Right ventricle myocardium inferior (tissue), 1 donor: Measurements from ENCODE around the gene TAAR8. TPM values are rescaled to one million over a fixed set of nuclear protein-coding genes. Genes with fewer than 3 reads are reported as not detected.
"Not testable (repeated sequence)": the region's sequence is repeated elsewhere in the genome, so short reads cannot be mapped to it uniquely, and the experiment has no call there.

ENCODE experiments used
- ATAC-seq: fragments of 200-7000 bp; cut with Tn5 transposase; one replicate; pipeline ENCODE4 v1.9.1; 2020; ENCODE audit warnings: mild to moderate bottlenecking, moderate library complexity
- DNase-seq: peaks from one replicate; pipeline ENCODE4 v3.0.0; 2021; ENCODE audit errors: missing footprints
- intact Hi-C: fragments of 100-400 bp; cut with DNase I; formaldehyde crosslinking; loops from one replicate; pipeline ENCODE4 v1.11.0; 2022
- total RNA-seq: library from RNA; stranded (reverse); fragmentation: NEBNext Ultra II Directional; extraction: Animal tissue kit (Norgen Biotek cat#: 25700); gene quantifications from one replicate; pipeline ENCODE4 v1.2.1, GENCODE V29; 2021
- donor health status: DM: no; HTN: yes; CAD: no; lungs with severe emphysema.

Gene TAAR8
- total RNA-seq, 1 donor from 2014 or later = not detected

- intact Hi-C loops, DNase-seq, ATAC-seq: not testable (repeated sequence)
Observed at GRCh38 chr6:132534546-132534945, 17.9 kb upstream of the TAAR8 start.

DNA sequence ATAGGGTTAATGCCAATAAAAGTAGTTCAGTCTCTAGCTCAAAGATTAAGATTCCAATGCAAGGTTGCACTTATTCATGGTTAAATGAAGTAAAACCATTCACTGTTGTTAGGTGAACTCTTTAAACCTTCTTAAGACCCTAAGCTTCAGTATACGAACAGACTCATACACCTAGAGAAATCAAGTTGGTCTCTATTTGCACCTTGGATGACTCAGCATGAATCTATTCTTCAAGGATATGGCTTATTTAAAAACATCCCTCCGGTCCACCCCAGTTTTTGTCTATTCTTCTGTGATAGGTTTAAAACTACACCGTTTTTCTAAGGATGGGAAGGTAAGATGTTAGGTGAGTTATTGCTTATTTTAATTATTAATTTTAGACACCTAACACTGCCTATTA lies 15.3 kb upstream of the TAAR8 start:
- DNase-seq (no peak), ATAC-seq (no peak)
- intact Hi-C loops = no loop called here

- ATAC-seq (no peak), DNase-seq (no peak)
- intact Hi-C loops = no loop called here
Observed at GRCh38 chr6:132537977-132538376, 14.5 kb upstream of the TAAR8 start, which contains the start of gene TAAR9. Gene TAAR9, plus strand, starts transcription at chr6:132538277. Its CDS starts 13 bp downstream, at chr6:132538290.

- ATAC-seq = no peak
- no peak for DNase-seq
- intact Hi-C loops = no loop called here
Observed at GRCh38 chr6:132544826-132545225, 7.6 kb upstream of the TAAR8 start.

- DNase-seq (no peak), ATAC-seq (no peak)
- intact Hi-C loops = no loop called here
Observed at GRCh38 chr6:132548746-132549463, 3.6 kb upstream of the TAAR8 start.

- no peak for ATAC-seq
- intact Hi-C loops = no loop called here
- DNase-seq = no peak
Observed at GRCh38 chr6:132551214-132551613, 1.3 kb upstream of the TAAR8 start.

- ATAC-seq, intact Hi-C loops, DNase-seq: not testable (repeated sequence)
Observed at GRCh38 chr6:132560087-132560486, 7.6 kb downstream of the TAAR8 start.

GRCh38 chr6:132566404-132566803 lies 13.9 kb downstream of the TAAR8 start:
- DNase-seq (no peak), ATAC-seq (no peak)
- intact Hi-C loops = no loop called here

DNA sequence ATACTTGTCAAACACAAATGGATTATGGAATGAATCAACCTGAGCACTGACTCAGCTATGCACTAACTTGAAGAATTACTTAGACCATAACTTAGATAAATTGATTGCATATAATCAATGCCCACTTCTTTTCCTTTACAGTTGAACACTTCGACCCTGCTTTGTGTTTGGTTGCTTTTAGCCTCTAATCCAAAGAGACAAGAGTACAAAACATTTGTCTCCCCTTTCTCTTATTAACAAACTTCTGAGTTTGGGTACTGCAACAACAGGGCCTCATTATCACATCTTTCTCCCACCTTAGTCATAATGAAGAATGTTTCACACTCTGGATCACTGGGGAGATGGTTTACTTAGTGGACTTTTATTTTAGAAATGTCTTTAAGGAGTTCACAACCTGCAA lies 15.1 kb downstream of the TAAR8 start:
- no peak for ATAC-seq
- intact Hi-C loops = no loop called here
- no peak for DNase-seq

DNA sequence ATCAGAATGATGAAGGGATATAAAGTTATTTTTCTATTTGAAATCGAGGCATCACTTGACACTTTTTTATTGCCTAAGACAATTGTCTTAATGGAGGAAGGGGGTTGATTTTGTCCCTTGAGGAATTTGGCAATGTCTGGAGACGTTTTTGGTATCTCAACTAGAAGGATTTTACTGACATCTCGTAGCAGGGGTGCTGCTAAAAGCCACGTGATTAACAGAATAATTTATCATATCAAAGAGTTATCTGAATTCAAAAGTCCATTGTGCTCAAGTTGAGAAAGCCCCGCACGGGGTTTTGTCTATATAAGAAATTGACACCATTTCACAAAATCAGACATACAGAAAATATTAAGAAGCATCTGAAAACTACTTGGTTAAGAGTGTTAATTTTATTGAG lies 16.1 kb downstream of the TAAR8 start:
- no peak for ATAC-seq
- intact Hi-C loops = no loop called here

DNA sequence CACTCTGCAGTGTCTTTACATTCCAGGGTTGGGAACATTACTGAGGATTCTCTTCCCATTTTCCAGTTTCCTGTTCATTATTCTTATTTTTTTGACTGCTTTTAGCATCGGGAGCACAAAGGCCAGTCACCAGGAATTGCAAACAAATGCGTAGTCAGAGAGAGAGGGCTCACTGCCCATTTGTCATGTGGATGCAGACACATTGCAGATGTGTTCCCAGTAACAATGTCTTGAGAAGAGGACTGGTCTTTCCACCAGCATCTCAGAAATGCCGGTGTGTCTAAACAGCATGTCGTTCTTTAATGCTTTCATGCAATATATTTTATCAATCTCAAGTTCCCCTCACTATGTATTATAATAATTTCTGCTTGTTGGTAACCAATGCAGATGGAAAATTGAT lies 16.7 kb downstream of the TAAR8 start:
- intact Hi-C loops = no loop called here
- ATAC-seq (no peak), DNase-seq (no peak)

More for the DNA sequence above, 16.1 kb downstream of the TAAR8 start:
- DNase-seq = no peak

- DNase-seq (no peak), ATAC-seq (no peak)
- intact Hi-C loops = no loop called here
Observed at GRCh38 chr6:132570221-132570777, 17.8 kb downstream of the TAAR8 start, which contains the start of gene TAAR6. Gene TAAR6, plus strand, starts transcription at chr6:132570322. Its CDS starts 0 bp downstream, at chr6:132570322.

DNA sequence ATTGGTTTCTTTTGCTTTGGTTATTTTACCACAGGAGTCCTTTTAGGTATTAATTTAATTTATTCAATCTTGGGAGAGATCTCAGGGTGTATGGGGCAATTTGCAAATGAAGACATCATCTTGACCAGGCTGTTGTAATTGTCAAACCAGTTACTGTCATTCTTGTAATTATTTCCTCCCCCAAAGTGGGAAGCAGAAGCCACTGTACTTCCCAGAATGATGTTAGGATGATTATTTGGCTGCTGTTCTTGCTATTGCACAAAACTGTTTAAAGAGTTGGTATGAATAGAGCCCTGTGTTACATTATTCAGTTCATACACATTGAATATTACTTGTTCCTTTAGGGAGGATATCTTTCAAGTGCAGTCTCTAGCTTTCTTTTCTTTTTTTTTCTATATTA lies 19.3 kb downstream of the TAAR8 start:
- ATAC-seq (no peak), DNase-seq (no peak)
- intact Hi-C loops = no loop called here

DNA sequence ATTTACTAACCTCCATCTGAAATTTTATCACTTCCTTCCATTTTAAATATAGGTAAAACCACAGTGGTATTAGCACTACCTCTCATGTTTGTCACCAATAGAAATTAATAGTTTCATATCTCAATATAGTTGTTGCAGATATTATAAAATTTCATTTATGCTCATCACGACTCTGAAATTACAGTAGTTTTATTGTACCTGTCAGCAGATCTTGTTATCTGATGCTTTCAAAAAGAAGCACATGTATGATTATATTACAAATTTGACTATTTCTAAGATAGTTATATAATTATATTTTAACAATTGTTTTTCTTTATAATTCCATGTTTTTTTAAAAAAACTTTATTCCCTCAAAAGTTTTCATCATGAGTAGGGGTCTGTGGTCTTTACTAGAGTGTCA lies 32.2 kb downstream of the TAAR8 start:
- ATAC-seq = no peak
- intact Hi-C loops = no loop called here
- no peak for DNase-seq

GRCh38 chr6:132587424-132587823 lies 35.0 kb downstream of the TAAR8 start:
- DNase-seq (no peak), ATAC-seq (no peak)
- intact Hi-C loops = no loop called here

- ATAC-seq = no peak
- no peak for DNase-seq
- intact Hi-C loops = no loop called here
Observed at GRCh38 chr6:132589454-132589853, 37.0 kb downstream of the TAAR8 start, which contains the start of gene TAAR5. Gene TAAR5, minus strand, starts transcription at chr6:132589741. Its CDS starts 55 bp downstream, at chr6:132589686.

- DNase-seq (no peak), ATAC-seq (no peak)
- intact Hi-C loops = no loop called here
Observed at GRCh38 chr6:132590362-132590761, 37.9 kb downstream of the TAAR8 start.

DNA sequence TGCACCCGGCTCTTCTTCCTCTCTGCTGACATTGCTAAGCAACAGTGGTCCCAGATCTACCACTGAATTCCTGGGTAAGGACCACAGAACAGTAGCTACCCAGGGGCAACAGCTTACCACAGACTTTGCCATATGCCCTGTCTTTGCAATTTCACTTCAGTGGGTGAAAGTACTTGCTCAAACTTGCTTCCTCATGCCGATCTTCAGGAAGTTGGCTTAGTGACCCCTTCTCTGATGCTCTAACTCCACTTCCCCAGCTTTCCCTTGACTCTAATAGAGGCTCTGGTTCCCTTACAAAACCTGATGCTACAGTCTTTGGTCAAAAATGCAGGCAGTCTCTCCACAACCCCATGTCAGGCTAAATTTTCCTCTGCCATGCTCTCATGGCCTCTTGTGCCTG lies 40.4 kb downstream of the TAAR8 start:
- intact Hi-C loops = no loop called here
- no peak for ATAC-seq
- no peak for DNase-seq

DNA sequence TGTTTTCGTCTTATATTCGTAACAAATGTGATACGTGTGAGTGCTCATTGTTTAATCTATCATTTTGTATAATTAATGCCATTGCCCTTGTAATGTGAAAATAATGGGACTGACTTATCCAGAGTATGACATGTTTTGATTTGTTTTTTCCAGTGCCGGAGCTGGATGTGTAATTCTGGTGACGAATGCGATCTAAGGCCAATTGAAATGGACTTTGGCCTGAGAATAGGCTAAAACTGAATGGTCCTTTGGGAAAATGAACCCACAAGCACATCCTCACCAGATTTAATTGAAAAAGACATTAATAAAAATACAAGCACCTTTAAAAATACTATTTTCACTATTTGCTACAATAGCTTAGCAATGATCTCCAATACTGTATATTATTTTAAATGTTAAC lies 43.7 kb downstream of the TAAR8 start:
- ATAC-seq = no peak
- DNase-seq = no peak
- intact Hi-C loops = no loop called here

DNA sequence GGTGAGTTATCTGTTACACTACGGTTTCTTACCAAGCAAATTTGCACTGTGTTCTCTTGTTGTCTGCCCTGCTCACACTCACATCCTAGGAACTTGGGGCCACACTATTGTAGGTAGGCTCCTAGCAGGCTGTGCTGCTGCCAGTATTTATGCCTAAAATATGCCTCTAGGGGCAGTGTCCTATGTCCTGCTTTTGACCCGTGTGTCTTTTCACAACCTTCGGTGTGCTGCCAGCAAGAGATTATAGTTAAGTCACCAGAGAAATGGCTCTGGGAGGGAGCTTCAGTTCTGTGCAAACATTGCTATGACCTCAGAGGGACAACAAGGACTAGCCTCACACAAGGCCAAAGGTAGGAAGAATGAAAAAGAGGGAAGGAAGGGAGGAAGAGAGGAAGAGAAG lies 46.0 kb downstream of the TAAR8 start:
- ATAC-seq (no peak), DNase-seq (no peak)
- intact Hi-C loops = no loop called here
